ENCODE results near the gene GNB1L.

- TF ChIP-seq ZNF274 (IDR thresholded peaks at IDR 0.05; ENCODE audit: low read depth, low read length) (no peak), SUZ12 (IDR thresholded peaks at IDR 0.05; ENCODE audit: extremely low read depth, insufficient read depth, insufficient read length) (peak; percentile 63), YY1 (IDR thresholded peaks at IDR 0.05; ENCODE audit: insufficient read depth, insufficient read length) (no peak)
Observed at GRCh38 chr22:19760951-19761724, 93.5 kb downstream of the GNB1L start.

Data from NT2/D1 (cell line).